ENCODE data around the gene SLC6A12.

Gene SLC6A12

GRCh38 chr12:180445-180844, 33.5 kb downstream of the SLC6A12 start:
- peak; percentile 31 for FAIRE-seq
- no peak for DNase-seq (ENCODE audit: insufficient read length, low spot score)

GRCh38 chr12:179885-180284, 34.1 kb downstream of the SLC6A12 start:
- FAIRE-seq (no peak), DNase-seq (ENCODE audit: insufficient read length, low spot score) (no peak)

- DNase-seq (ENCODE audit: insufficient read length, low spot score), result no peak
Measured at GRCh38 chr12:179131-179884, 34.6 kb downstream of the SLC6A12 start.

GRCh38 chr12:178829-179109, 35.2 kb downstream of the SLC6A12 start:
- DNase-seq (ENCODE audit: insufficient read length, low spot score) (no peak), FAIRE-seq (no peak)

More at GRCh38 chr12:179131-179884, 34.6 kb downstream of the SLC6A12 start:
- FAIRE-seq, result no peak

GRCh38 chr12:177980-178828, 35.8 kb downstream of the SLC6A12 start:
- DNase-seq (ENCODE audit: insufficient read length, low spot score) (no peak), FAIRE-seq (peak; percentile 44)

- FAIRE-seq (no peak), DNase-seq (ENCODE audit: insufficient read length, low spot score) (no peak)
Measured at GRCh38 chr12:177336-177979, 36.5 kb downstream of the SLC6A12 start.

- FAIRE-seq, result no peak
- peak; percentile 48 for DNase-seq (ENCODE audit: insufficient read length, low spot score)
Measured at GRCh38 chr12:176321-177181, 37.4 kb downstream of the SLC6A12 start.

- FAIRE-seq (no peak), DNase-seq (ENCODE audit: insufficient read length, low spot score) (no peak)
Measured at GRCh38 chr12:175759-176158, 38.2 kb downstream of the SLC6A12 start.

- DNase-seq (ENCODE audit: insufficient read length, low spot score) (no peak), FAIRE-seq (no peak)
Measured at GRCh38 chr12:175250-175649, 38.7 kb downstream of the SLC6A12 start.

GRCh38 chr12:174596-174995, 39.4 kb downstream of the SLC6A12 start:
- FAIRE-seq (no peak), DNase-seq (ENCODE audit: insufficient read length, low spot score) (no peak)

GRCh38 chr12:174124-174523, 39.8 kb downstream of the SLC6A12 start:
- DNase-seq (ENCODE audit: insufficient read length, low spot score), result no peak
- no peak for FAIRE-seq

- DNase-seq (ENCODE audit: insufficient read length, low spot score), result no peak
- no peak for FAIRE-seq
Measured at GRCh38 chr12:172732-173161, 41.2 kb downstream of the SLC6A12 start.

GRCh38 chr12:171743-172676, 41.9 kb downstream of the SLC6A12 start:
- DNase-seq (ENCODE audit: insufficient read length, low spot score), result no peak
- FAIRE-seq, result peak; percentile 20

- no peak for FAIRE-seq
- DNase-seq (ENCODE audit: insufficient read length, low spot score), result no peak
Measured at GRCh38 chr12:171276-171675, 42.7 kb downstream of the SLC6A12 start.

GRCh38 chr12:170371-171225, 43.4 kb downstream of the SLC6A12 start:
- FAIRE-seq, result no peak
- DNase-seq (ENCODE audit: insufficient read length, low spot score), result no peak

- no peak for DNase-seq (ENCODE audit: insufficient read length, low spot score)
- FAIRE-seq, result no peak
Measured at GRCh38 chr12:169528-170370, 44.2 kb downstream of the SLC6A12 start.

- FAIRE-seq, result peak; percentile 9
- no peak for DNase-seq (ENCODE audit: insufficient read length, low spot score)
Measured at GRCh38 chr12:168763-169525, 45.0 kb downstream of the SLC6A12 start.

All from HTR-8/SVneo (cell line).